HEK293 (cell line): Measurements from ENCODE around the gene KLRB1.

Experiments used
- PRDM1 ChIP-seq: fragments of 450-650 bp; formaldehyde crosslinking; IDR thresholded peaks from 2 replicates; pipeline ENCODE4; 2016; ENCODE audit warnings: missing biosample characterization, missing genetic modification characterization
- TCF7L2 ChIP-seq: IDR thresholded peaks from 2 replicates; pipeline ENCODE4 v1.6.1; 2011; ENCODE audit warnings: low read depth, mild to moderate bottlenecking, inconsistent platforms, low read length, moderate library complexity, borderline replicate concordance
- ZBTB1 ChIP-seq: fragments of 450-650 bp; formaldehyde crosslinking; IDR thresholded peaks from 2 replicates; pipeline ENCODE4 v1.5.1; 2016; ENCODE audit warnings: missing biosample characterization, missing genetic modification characterization
- ZNF10 ChIP-seq: fragments of 450-650 bp; formaldehyde crosslinking; IDR thresholded peaks from 2 replicates; pipeline ENCODE4 v1.5.1; 2017; ENCODE audit warnings: missing biosample characterization, missing genetic modification characterization
- ZNF133 ChIP-seq: fragments of 450-650 bp; formaldehyde crosslinking; IDR thresholded peaks from 2 replicates; pipeline ENCODE4 v1.5.1; 2016; ENCODE audit warnings: missing biosample characterization, missing genetic modification characterization
- ZNF146 ChIP-seq: fragments of 450-650 bp; formaldehyde crosslinking; IDR thresholded peaks from 2 replicates; pipeline ENCODE4 v1.5.1; 2016; ENCODE audit warnings: missing biosample characterization, missing genetic modification characterization
- ZNF274 ChIP-seq, 2 experiments: fragments of 200-500 bp in 1 of 2; fragments of 450-650 bp in 1 of 2; sonication (Bioruptor generic) in 1 of 2; formaldehyde crosslinking in 1 of 2; IDR thresholded peaks; 2 replicates each; pipeline versions ENCODE4 v1.5.1 to v1.6.1; 2014 to 2016; ENCODE audit warnings: borderline replicate concordance in 1 of 2, inconsistent platforms in 1 of 2, low read length in 1 of 2, missing biosample characterization in 1 of 2, missing genetic modification characterization in 1 of 2
- ZNF324 ChIP-seq: fragments of 450-650 bp; formaldehyde crosslinking; IDR thresholded peaks from 2 replicates; pipeline ENCODE4 v1.5.1; 2016; ENCODE audit warnings: missing biosample characterization, missing genetic modification characterization
- ZNF560 ChIP-seq: fragments of 450-650 bp; formaldehyde crosslinking; IDR thresholded peaks from 2 replicates; pipeline ENCODE4 v1.5.1; 2017; ENCODE audit warnings: missing biosample characterization, missing genetic modification characterization, borderline replicate concordance
- ZNF660 ChIP-seq: fragments of 450-650 bp; IDR thresholded peaks from 2 replicates; pipeline ENCODE4 v1.5.1; 2018; ENCODE audit warnings: missing biosample characterization, mild to moderate bottlenecking, missing genetic modification characterization
- ZNF777 ChIP-seq: fragments of 450-650 bp; formaldehyde crosslinking; IDR thresholded peaks from 2 replicates; pipeline ENCODE4 v1.5.1; 2017; ENCODE audit warnings: missing biosample characterization, missing genetic modification characterization, borderline replicate concordance
- TF ChIP-seq, protein P1 (sequence below): fragments of 450-650 bp; formaldehyde crosslinking; IDR thresholded peaks from 2 replicates; pipeline ENCODE4 v1.5.1; 2016; ENCODE audit warnings: missing biosample characterization, missing genetic modification characterization
- TF ChIP-seq, protein P2 (sequence below): fragments of 450-650 bp; formaldehyde crosslinking; conservative IDR thresholded peaks from 2 replicates; pipeline ENCODE4 v1.5.1; 2016; ENCODE audit warnings: low read depth, missing biosample characterization, missing genetic modification characterization
- TF ChIP-seq, protein P3 (sequence below): fragments of 450-650 bp; formaldehyde crosslinking; IDR thresholded peaks from 2 replicates; pipeline ENCODE4 v1.5.1; 2016; ENCODE audit warnings: missing biosample characterization, missing genetic modification characterization

DNA sequence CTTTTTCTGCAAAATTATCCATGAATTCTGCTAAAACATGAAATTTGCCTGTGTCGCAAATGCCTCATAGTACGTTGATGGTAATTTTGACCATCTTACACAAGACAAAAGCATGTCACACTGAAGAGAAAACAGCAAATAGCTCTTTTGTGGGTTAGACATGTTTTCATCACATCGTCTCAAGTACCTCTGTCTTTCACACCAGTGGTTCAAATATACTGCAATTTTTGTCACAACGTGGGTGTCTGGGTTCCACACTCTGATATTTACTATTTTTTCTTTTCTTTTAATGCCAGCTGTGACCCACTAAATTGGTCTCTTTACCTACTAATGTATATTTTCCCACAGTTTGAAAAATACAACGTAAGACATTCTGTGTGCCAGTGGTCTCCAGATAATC is 10.4 kb downstream of the KLRB1 start:
- TF ChIP-seq, protein P1, sequence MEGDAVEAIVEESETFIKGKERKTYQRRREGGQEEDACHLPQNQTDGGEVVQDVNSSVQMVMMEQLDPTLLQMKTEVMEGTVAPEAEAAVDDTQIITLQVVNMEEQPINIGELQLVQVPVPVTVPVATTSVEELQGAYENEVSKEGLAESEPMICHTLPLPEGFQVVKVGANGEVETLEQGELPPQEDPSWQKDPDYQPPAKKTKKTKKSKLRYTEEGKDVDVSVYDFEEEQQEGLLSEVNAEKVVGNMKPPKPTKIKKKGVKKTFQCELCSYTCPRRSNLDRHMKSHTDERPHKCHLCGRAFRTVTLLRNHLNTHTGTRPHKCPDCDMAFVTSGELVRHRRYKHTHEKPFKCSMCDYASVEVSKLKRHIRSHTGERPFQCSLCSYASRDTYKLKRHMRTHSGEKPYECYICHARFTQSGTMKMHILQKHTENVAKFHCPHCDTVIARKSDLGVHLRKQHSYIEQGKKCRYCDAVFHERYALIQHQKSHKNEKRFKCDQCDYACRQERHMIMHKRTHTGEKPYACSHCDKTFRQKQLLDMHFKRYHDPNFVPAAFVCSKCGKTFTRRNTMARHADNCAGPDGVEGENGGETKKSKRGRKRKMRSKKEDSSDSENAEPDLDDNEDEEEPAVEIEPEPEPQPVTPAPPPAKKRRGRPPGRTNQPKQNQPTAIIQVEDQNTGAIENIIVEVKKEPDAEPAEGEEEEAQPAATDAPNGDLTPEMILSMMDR (tag by site-specific recombination) = no peak
- no peak for TF ChIP-seq ZNF146 (tag by site-specific recombination)
- no peak for TF ChIP-seq ZNF274 (IDR thresholded peaks at IDR 0.05; ENCODE audit: low read length)
- no peak for TF ChIP-seq ZNF274 (tag by site-specific recombination; IDR thresholded peaks at IDR 0.05; ENCODE audit: borderline replicate concordance)
- no peak for TF ChIP-seq ZNF777
- TF ChIP-seq TCF7L2 = no peak
- TF ChIP-seq, protein P2, sequence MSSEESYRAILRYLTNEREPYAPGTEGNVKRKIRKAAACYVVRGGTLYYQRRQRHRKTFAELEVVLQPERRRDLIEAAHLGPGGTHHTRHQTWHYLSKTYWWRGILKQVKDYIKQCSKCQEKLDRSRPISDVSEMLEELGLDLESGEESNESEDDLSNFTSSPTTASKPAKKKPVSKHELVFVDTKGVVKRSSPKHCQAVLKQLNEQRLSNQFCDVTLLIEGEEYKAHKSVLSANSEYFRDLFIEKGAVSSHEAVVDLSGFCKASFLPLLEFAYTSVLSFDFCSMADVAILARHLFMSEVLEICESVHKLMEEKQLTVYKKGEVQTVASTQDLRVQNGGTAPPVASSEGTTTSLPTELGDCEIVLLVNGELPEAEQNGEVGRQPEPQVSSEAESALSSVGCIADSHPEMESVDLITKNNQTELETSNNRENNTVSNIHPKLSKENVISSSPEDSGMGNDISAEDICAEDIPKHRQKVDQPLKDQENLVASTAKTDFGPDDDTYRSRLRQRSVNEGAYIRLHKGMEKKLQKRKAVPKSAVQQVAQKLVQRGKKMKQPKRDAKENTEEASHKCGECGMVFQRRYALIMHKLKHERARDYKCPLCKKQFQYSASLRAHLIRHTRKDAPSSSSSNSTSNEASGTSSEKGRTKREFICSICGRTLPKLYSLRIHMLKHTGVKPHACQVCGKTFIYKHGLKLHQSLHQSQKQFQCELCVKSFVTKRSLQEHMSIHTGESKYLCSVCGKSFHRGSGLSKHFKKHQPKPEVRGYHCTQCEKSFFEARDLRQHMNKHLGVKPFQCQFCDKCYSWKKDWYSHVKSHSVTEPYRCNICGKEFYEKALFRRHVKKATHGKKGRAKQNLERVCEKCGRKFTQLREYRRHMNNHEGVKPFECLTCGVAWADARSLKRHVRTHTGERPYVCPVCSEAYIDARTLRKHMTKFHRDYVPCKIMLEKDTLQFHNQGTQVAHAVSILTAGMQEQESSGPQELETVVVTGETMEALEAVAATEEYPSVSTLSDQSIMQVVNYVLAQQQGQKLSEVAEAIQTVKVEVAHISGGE = no peak
- TF ChIP-seq ZNF10 (tag by site-specific recombination) = no peak
- TF ChIP-seq ZNF660 (tag by site-specific recombination) = no peak
- TF ChIP-seq PRDM1 (tag by site-specific recombination) = no peak
- TF ChIP-seq, protein P3, sequence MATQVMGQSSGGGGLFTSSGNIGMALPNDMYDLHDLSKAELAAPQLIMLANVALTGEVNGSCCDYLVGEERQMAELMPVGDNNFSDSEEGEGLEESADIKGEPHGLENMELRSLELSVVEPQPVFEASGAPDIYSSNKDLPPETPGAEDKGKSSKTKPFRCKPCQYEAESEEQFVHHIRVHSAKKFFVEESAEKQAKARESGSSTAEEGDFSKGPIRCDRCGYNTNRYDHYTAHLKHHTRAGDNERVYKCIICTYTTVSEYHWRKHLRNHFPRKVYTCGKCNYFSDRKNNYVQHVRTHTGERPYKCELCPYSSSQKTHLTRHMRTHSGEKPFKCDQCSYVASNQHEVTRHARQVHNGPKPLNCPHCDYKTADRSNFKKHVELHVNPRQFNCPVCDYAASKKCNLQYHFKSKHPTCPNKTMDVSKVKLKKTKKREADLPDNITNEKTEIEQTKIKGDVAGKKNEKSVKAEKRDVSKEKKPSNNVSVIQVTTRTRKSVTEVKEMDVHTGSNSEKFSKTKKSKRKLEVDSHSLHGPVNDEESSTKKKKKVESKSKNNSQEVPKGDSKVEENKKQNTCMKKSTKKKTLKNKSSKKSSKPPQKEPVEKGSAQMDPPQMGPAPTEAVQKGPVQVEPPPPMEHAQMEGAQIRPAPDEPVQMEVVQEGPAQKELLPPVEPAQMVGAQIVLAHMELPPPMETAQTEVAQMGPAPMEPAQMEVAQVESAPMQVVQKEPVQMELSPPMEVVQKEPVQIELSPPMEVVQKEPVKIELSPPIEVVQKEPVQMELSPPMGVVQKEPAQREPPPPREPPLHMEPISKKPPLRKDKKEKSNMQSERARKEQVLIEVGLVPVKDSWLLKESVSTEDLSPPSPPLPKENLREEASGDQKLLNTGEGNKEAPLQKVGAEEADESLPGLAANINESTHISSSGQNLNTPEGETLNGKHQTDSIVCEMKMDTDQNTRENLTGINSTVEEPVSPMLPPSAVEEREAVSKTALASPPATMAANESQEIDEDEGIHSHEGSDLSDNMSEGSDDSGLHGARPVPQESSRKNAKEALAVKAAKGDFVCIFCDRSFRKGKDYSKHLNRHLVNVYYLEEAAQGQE (tag by site-specific recombination) = no peak
- no peak for TF ChIP-seq ZNF324 (tag by site-specific recombination)
- no peak for TF ChIP-seq ZBTB1 (tag by site-specific recombination)
- no peak for TF ChIP-seq ZNF133 (tag by site-specific recombination)
- TF ChIP-seq ZNF560 (tag by site-specific recombination) = no peak
